ENCODE measurements around the gene ANXA5. TPM values are rescaled to one million over a fixed set of nuclear protein-coding genes. Genes with fewer than 3 reads are reported as not detected.

The ANXA5 gene
- polyA plus RNA-seq (2013, experiment 1 of 4) = 336 TPM
- polyA plus RNA-seq (2013, experiment 2 of 4) = 290 TPM
- polyA plus RNA-seq (2013, experiment 3 of 4) = 216 TPM
- 225 TPM for polyA plus RNA-seq (2013, experiment 4 of 4)

DNA sequence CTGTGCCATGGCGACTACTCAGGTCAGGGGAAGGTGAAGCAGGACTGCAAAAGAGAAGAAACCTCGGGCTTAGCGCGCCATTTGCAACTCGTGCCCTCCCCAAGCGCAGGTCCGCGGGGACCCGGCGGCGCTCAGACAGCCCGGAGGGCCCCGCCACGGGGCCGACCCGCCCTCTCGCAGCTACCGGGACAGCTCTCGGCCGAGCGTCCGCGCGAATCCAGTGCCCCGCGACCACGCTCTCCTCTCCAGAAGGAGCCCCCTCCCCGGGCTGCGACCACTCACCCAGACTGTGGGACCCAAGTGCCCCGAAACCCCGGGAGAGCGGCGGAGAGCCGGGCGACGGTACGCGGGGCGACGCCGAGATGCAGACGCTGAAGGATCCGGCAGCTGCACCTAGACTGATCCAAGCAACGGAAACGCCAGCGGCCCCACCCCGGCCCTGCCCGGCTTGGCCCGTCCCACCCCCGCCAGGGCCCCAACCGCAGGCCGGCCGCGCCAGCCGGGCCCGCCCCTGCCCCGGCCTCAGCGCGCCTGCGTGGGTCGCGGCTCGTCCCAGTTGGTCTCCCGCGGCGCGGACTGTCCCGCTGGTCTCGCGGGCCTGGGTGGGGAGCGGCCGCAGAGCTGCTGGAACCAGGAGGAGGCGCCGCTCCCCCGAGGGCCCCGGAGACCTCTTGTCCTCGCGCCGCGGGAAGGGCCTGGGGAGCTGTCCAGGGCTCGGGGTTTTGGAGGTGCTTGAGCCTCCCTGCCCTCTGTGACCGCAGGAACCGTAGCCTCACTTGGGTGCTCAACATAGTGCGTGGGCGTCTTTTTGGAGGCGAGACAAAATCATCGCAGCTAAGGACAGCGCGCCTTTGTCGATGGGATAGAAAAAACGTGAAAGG lies at the start of gene ANXA5:
TSS of gene ANXA5 (minus strand) at position 400 of the 881 bp plus-strand sequence. CDS start at position 9, 391 bp downstream.
- Histone ChIP-seq H3K27me3 (ENCODE audit: control insufficient read depth, insufficient read depth, low read length, poor library complexity, severe bottlenecking) (no peaks in the 10 kb centered on the region), H3K4me3 (ENCODE audit: insufficient read depth, low read depth, low read length) (peak within 1 kb of the TSS; percentile 77), H3K36me3 (ENCODE audit: control insufficient read depth, insufficient read depth, low read length) (no peaks in the 10 kb centered on the region), H3K4me1 (ENCODE audit: control insufficient read depth, insufficient read depth, low read length) (peaks cover 6% of the 10 kb centered on the region), H3K27ac (ENCODE audit: insufficient read depth, low read depth, low read length, poor library complexity, severe bottlenecking) (no peak within 1 kb of the TSS), H3K9me3 (ENCODE audit: control insufficient read depth, low read length) (no peaks in the 10 kb centered on the region)
- WGBS, 2 experiments = 0 to 1% methylated on average over 91 of the region's 91 CpGs

DNA sequence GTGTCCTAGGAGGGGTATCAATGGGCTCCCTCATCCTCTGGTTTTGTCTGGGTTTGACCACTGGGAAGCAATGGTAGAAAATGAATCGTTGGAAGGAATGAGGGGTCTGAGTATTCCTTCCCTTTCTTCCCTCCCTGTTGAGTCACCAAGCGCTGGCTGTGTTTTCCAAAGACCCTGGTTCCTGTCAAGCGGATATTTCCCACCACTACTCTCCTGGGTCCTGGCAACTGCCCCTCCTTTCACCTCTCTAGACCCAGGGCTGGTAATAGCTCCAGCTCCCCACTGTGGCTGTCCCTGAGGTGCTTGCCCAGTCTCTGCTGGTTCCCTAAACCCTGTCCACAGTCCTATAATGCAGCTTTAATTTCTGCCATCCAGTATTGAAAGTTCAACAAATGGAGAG lies 46.0 kb upstream of the ANXA5 start:
- Histone ChIP-seq H3K4me1 (ENCODE audit: control insufficient read depth, insufficient read depth, low read length) (no peaks in the 10 kb centered on the region), H3K27me3 (ENCODE audit: control insufficient read depth, insufficient read depth, low read length, poor library complexity, severe bottlenecking) (no peaks in the 10 kb centered on the region), H3K36me3 (ENCODE audit: control insufficient read depth, insufficient read depth, low read length) (no peaks in the 10 kb centered on the region), H3K9me3 (ENCODE audit: control insufficient read depth, low read length) (no peaks in the 10 kb centered on the region), H3K4me3 (ENCODE audit: insufficient read depth, low read depth, low read length) (no peak overlapping the region), H3K27ac (ENCODE audit: insufficient read depth, low read depth, low read length, poor library complexity, severe bottlenecking) (no peak overlapping the region)
- WGBS, 2 experiments = 47 to 48% methylated on average over 3 of the region's 3 CpGs

DNA sequence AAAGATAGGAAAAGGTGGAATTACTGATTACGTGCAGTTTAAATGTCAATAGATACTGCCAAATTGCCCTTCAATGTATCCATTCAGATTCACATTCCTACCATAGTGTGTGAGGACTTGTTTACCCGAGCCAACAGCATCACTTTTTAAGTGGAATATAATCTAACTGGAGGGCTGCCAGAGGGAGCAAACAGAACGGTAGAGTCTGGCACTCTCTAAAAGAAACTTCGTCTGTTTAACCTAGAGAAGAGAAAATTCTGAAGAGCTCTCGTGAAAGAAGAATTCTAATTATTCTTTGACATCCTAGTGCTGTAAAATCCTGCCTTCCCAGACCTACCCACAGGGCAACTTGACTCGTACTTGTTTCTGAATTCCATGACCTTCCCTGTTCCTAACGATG lies 45.0 kb upstream of the ANXA5 start:
- Histone ChIP-seq H3K36me3 (ENCODE audit: control insufficient read depth, insufficient read depth, low read length) (no peaks in the 10 kb centered on the region), H3K9me3 (ENCODE audit: control insufficient read depth, low read length) (no peaks in the 10 kb centered on the region), H3K4me1 (ENCODE audit: control insufficient read depth, insufficient read depth, low read length) (no peaks in the 10 kb centered on the region), H3K27ac (ENCODE audit: insufficient read depth, low read depth, low read length, poor library complexity, severe bottlenecking) (no peak overlapping the region), H3K27me3 (ENCODE audit: control insufficient read depth, insufficient read depth, low read length, poor library complexity, severe bottlenecking) (no peaks in the 10 kb centered on the region), H3K4me3 (ENCODE audit: insufficient read depth, low read depth, low read length) (no peak overlapping the region)
- 64 to 67% methylated on average over 6 to 7 of the region's 7 CpGs for WGBS, 2 experiments

DNA sequence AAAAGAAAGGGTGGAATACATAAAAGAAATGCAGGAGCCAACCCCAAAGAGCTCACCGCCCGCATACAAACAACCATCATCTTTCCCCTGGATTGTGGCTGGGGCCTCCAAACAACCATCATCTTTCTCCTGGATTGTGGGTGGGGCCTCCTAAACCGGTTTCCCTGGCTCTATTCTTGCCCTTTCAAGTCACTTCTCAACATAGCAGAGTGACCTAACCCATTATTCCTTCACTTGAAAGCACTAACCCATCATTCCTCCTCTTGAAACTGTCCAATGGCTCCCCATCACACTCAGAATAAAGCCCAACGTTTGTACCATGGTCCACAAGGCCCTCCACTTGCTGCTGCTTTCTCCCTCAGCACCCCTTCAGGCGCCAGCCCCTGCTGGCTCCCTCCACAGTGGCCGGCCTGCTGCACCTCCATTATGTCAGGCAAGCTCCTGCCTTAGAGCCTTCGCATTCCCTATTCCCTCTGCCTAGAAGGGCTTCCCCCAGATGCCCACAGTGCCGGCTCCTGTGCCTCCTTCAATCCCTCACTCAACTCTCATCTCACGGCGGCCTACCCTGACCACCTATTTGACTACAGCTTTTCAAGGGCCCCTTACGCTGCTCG lies 44.1 kb upstream of the ANXA5 start:
- Histone ChIP-seq H3K36me3 (ENCODE audit: control insufficient read depth, insufficient read depth, low read length) (no peaks in the 10 kb centered on the region), H3K27ac (ENCODE audit: insufficient read depth, low read depth, low read length, poor library complexity, severe bottlenecking) (no peak overlapping the region), H3K4me3 (ENCODE audit: insufficient read depth, low read depth, low read length) (no peak overlapping the region), H3K9me3 (ENCODE audit: control insufficient read depth, low read length) (no peaks in the 10 kb centered on the region), H3K27me3 (ENCODE audit: control insufficient read depth, insufficient read depth, low read length, poor library complexity, severe bottlenecking) (no peaks in the 10 kb centered on the region), H3K4me1 (ENCODE audit: control insufficient read depth, insufficient read depth, low read length) (no peaks in the 10 kb centered on the region)
- WGBS, 2 experiments = 73 to 74% methylated on average over 12 of the region's 12 CpGs

DNA sequence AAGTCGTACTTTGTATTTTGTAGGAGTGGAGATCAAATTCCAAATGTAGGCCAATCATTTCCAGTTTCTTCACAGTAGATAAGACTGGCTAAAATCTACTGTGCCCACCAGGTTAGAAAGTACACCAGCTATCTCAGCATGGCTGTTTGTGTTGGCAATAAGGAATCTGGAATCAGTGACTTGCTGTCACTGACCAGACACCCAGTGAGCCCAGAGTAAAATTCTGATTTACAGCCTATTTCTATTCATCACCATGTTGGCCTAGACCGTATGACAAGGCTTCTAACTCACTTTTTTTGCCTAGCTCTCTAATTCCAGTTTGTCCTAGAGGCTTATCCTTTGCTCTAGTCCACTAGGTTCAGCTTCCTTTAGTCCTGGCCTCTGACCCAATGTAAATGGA lies 42.8 kb upstream of the ANXA5 start:
- H3K27me3 ChIP-seq (ENCODE audit: control insufficient read depth, insufficient read depth, low read length, poor library complexity, severe bottlenecking) = no peaks in the 10 kb centered on the region
- H3K27ac ChIP-seq (ENCODE audit: insufficient read depth, low read depth, low read length, poor library complexity, severe bottlenecking) = no peak overlapping the region
- H3K36me3 ChIP-seq (ENCODE audit: control insufficient read depth, insufficient read depth, low read length) = no peaks in the 10 kb centered on the region
- no peaks in the 10 kb centered on the region for H3K4me1 ChIP-seq (ENCODE audit: control insufficient read depth, insufficient read depth, low read length)
- WGBS, 2 experiments = 93 to 99% methylated on average over 2 of the region's 2 CpGs
- H3K4me3 ChIP-seq (ENCODE audit: insufficient read depth, low read depth, low read length) = no peak overlapping the region
- no peaks in the 10 kb centered on the region for H3K9me3 ChIP-seq (ENCODE audit: control insufficient read depth, low read length)

DNA sequence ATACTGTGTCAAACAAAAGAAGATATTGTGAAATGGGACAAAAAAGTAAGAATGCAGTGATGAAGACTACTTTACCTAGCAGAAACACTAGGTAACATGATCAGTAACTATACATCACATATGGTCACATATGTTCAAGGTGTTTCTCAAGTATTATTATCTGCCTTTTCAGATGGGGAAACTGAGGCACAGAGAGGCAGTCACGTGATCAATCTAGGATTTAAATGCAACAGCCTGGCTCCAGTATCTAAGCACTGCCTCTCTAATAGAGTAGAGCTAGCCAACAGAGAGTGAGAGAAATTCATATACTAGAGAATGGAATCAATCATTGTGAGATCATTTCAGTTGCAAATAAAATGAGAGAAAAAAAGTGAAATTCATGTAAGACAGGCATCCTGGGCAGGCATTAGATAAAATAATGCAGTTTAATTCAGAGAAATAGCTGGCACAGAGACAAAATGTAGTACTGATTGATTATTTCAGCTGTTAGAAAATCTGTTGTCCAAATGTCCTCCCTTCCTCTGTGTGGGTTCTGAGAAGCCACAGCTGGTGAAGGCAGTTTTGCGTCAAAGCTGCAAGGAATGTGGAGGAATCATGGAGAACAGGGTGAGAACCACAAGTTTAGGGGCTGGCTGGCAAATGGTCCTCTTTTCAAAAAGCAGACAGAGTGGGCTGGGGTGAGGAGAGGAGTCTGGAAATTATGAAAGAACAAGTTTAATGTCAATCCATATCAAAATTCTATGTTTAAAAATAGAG lies 42.2 kb upstream of the ANXA5 start:
- 92 to 95% methylated on average over 2 of the region's 2 CpGs for whole genome bisulfite sequencing, 2 experiments
- no peaks in the 10 kb centered on the region for H3K27me3 ChIP-seq (ENCODE audit: control insufficient read depth, insufficient read depth, low read length, poor library complexity, severe bottlenecking)
- H3K4me1 ChIP-seq (ENCODE audit: control insufficient read depth, insufficient read depth, low read length) = no peaks in the 10 kb centered on the region
- no peak overlapping the region for H3K4me3 ChIP-seq (ENCODE audit: insufficient read depth, low read depth, low read length)
- no peaks in the 10 kb centered on the region for H3K9me3 ChIP-seq (ENCODE audit: control insufficient read depth, low read length)
- no peaks in the 10 kb centered on the region for H3K36me3 ChIP-seq (ENCODE audit: control insufficient read depth, insufficient read depth, low read length)
- no peak overlapping the region for H3K27ac ChIP-seq (ENCODE audit: insufficient read depth, low read depth, low read length, poor library complexity, severe bottlenecking)

DNA sequence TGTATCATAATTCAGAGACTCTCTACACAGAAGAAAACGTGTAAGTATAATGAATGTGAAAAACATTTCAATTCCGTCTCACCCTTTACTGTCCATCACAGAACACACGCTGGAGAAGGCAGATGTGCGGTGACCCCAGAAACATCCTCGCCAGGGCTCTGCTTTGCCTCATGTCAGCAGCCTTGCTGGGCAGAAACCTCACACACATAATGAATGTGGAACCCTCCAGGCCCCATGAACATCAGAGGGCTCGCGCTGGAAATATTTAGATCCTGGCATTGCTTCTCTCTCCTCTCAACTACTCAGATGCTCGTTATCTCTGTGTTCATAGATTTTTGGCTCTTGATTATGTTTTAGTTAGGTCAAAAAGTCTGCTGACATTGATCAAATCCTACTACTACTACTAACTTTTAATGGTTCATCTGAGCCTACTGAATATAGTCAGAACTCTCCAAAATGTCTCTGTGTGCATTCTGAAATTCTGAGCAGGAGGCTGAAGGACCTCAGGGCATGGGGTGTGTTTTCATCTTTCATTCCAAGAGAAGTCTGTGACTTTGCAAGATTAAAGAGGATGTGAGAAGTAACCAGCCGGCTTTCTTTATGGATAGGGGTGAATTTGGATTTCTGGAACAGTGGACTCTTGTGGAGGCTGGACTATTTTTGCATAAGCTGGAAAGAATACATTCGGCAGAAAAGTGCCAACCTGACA lies 41.2 kb upstream of the ANXA5 start:
- H3K27ac ChIP-seq (ENCODE audit: insufficient read depth, low read depth, low read length, poor library complexity, severe bottlenecking) = no peak overlapping the region
- 91 to 96% methylated on average over 8 to 10 of the region's 10 CpGs for WGBS, 2 experiments
- no peaks in the 10 kb centered on the region for H3K9me3 ChIP-seq (ENCODE audit: control insufficient read depth, low read length)
- no peaks in the 10 kb centered on the region for H3K27me3 ChIP-seq (ENCODE audit: control insufficient read depth, insufficient read depth, low read length, poor library complexity, severe bottlenecking)
- no peak overlapping the region for H3K4me3 ChIP-seq (ENCODE audit: insufficient read depth, low read depth, low read length)
- no peaks in the 10 kb centered on the region for H3K4me1 ChIP-seq (ENCODE audit: control insufficient read depth, insufficient read depth, low read length)
- H3K36me3 ChIP-seq (ENCODE audit: control insufficient read depth, insufficient read depth, low read length) = no peaks in the 10 kb centered on the region

DNA sequence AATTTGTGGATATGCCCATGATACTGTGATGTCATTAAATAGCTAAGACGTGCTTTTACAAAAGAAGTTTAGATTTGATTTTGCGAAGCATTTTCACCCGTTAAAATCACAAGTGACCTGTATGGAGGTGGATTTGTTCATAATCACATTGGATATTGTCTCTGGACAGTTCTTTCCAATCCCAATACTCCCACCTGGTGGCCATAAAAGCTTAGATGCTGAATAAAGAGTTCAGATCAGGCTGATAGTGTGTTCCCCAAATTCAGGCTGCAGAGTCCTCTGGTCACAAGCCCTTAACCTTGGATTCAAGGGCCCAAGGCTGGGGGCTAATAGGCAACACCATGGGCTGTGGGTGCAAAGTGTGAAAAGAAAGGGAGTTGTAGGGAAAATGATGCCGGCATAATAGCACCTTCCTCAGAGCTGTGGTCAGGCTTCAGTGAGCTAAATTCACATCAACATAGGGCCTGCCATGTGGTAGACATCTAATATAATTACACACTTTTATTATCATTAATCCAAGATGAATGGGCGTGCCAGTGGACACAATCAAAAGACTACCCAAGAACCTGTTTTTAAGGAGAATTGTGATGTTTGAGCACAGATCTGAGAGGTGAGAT lies 40.1 kb upstream of the ANXA5 start:
- Histone ChIP-seq H3K9me3 (ENCODE audit: control insufficient read depth, low read length) (no peaks in the 10 kb centered on the region), H3K4me3 (ENCODE audit: insufficient read depth, low read depth, low read length) (no peak overlapping the region), H3K27ac (ENCODE audit: insufficient read depth, low read depth, low read length, poor library complexity, severe bottlenecking) (no peak overlapping the region), H3K36me3 (ENCODE audit: control insufficient read depth, insufficient read depth, low read length) (no peaks in the 10 kb centered on the region), H3K27me3 (ENCODE audit: control insufficient read depth, insufficient read depth, low read length, poor library complexity, severe bottlenecking) (no peaks in the 10 kb centered on the region), H3K4me1 (ENCODE audit: control insufficient read depth, insufficient read depth, low read length) (no peaks in the 10 kb centered on the region)
- 83 to 91% methylated on average over 4 to 5 of the region's 5 CpGs for WGBS, 2 experiments

DNA sequence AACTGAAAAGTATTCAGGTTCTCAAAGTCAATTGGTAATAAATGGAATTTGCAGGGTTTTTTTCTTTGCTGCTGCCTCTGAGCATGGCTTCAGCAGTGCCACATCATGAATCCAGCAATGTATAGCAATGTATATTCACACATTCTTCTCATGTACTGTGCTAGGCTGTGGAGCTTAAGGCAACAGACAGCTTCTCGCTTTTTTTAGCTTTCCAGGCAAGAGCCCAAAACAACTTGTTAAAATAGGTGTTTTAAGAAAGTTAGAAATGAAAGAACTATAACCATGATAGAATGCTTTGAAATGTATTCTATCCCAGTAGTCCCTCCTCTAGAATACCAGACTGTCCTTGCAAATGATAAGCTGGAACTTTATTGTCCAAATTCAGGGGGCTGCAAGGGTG lies 37.8 kb upstream of the ANXA5 start:
- WGBS, 2 experiments = 93 to 100% methylated on average over 1 of the region's 1 CpG
- Histone ChIP-seq H3K27me3 (ENCODE audit: control insufficient read depth, insufficient read depth, low read length, poor library complexity, severe bottlenecking) (no peaks in the 10 kb centered on the region), H3K27ac (ENCODE audit: insufficient read depth, low read depth, low read length, poor library complexity, severe bottlenecking) (no peak overlapping the region), H3K9me3 (ENCODE audit: control insufficient read depth, low read length) (no peaks in the 10 kb centered on the region), H3K4me1 (ENCODE audit: control insufficient read depth, insufficient read depth, low read length) (no peaks in the 10 kb centered on the region), H3K4me3 (ENCODE audit: insufficient read depth, low read depth, low read length) (no peak overlapping the region), H3K36me3 (ENCODE audit: control insufficient read depth, insufficient read depth, low read length) (no peaks in the 10 kb centered on the region)
